ENCODE results near the gene ERICH4.
"Not testable (repeated sequence)": the region's sequence is repeated elsewhere in the genome, so short reads cannot be mapped to it uniquely, and the experiment has no call there.

Gene ERICH4

GRCh38 chr19:41436674-41436951 is 6.3 kb upstream of the ERICH4 start:
- no peak for DNase-seq

- DNase-seq: no peak
Measured at GRCh38 chr19:41437944-41438574, 4.9 kb upstream of the ERICH4 start.

- peak; percentile 97 for DNase-seq
Measured at GRCh38 chr19:41439441-41440222, 3.3 kb upstream of the ERICH4 start, which contains the start of gene DMAC2. Gene DMAC2, minus strand, starts transcription at chr19:41439912. Its CDS starts 13 bp downstream, at chr19:41439899.

- no peak for DNase-seq
Measured at GRCh38 chr19:41441321-41441945, 1.5 kb upstream of the ERICH4 start.

GRCh38 chr19:41443813-41444455 is 978 bp downstream of the ERICH4 start:
- DNase-seq: no peak

- DNase-seq: no peak
Measured at GRCh38 chr19:41445575-41445974, 2.6 kb downstream of the ERICH4 start.

GRCh38 chr19:41447732-41448332 is 4.9 kb downstream of the ERICH4 start:
- no peak for DNase-seq

- DNase-seq: peak; percentile 28
Measured at GRCh38 chr19:41449079-41449864, 6.3 kb downstream of the ERICH4 start.

GRCh38 chr19:41449865-41450178 is 6.9 kb downstream of the ERICH4 start:
- DNase-seq: no peak

- no peak for DNase-seq
Measured at GRCh38 chr19:41452584-41453275, 9.8 kb downstream of the ERICH4 start.

GRCh38 chr19:41455936-41456335 is 13.0 kb downstream of the ERICH4 start:
- DNase-seq: no peak

- DNase-seq: no peak
Measured at GRCh38 chr19:41456342-41456918, 13.5 kb downstream of the ERICH4 start.

- DNase-seq: no peak
Measured at GRCh38 chr19:41457241-41457640, 14.3 kb downstream of the ERICH4 start.

- DNase-seq: no peak
Measured at GRCh38 chr19:41462497-41462896, 19.5 kb downstream of the ERICH4 start.

GRCh38 chr19:41463257-41464256 is 20.6 kb downstream of the ERICH4 start:
- DNase-seq: not testable (repeated sequence)

- no peak for DNase-seq
Measured at GRCh38 chr19:41476583-41476982, 33.6 kb downstream of the ERICH4 start.

- no peak for DNase-seq
Measured at GRCh38 chr19:41478171-41478570, 35.2 kb downstream of the ERICH4 start.

GRCh38 chr19:41478875-41479756 is 36.2 kb downstream of the ERICH4 start:
- no peak for DNase-seq

- DNase-seq: no peak
Measured at GRCh38 chr19:41479757-41480191, 36.8 kb downstream of the ERICH4 start.

All from NCI-H1092 (cell line).